Kidney capillary endothelial cell (primary cell): ENCODE measurements around the gene EXOC4.
"Not testable (repeated sequence)": the region's sequence is repeated elsewhere in the genome, so short reads cannot be mapped to it uniquely, and the experiment has no call there.

Source experiments
- DNase-seq: peaks from one replicate; pipeline ENCODE4 v3.0.0-alpha.2; 2018; ENCODE audit warnings: low spot score

The EXOC4 gene

GRCh38 chr7:133315332-133316040, 62.6 kb downstream of the EXOC4 start:
- DNase-seq = peak; percentile 11

GRCh38 chr7:133319842-133320241, 67.0 kb downstream of the EXOC4 start:
- no peak for DNase-seq

- DNase-seq = no peak
Observed at GRCh38 chr7:133320891-133321290, 68.0 kb downstream of the EXOC4 start.

- DNase-seq = not testable (repeated sequence)
Observed at GRCh38 chr7:133321366-133321765, 68.5 kb downstream of the EXOC4 start.

- not testable (repeated sequence) for DNase-seq
Observed at GRCh38 chr7:133326745-133327144, 73.9 kb downstream of the EXOC4 start.

- not testable (repeated sequence) for DNase-seq
Observed at GRCh38 chr7:133328021-133328420, 75.1 kb downstream of the EXOC4 start.

GRCh38 chr7:133330085-133330484, 77.2 kb downstream of the EXOC4 start:
- no peak for DNase-seq

GRCh38 chr7:133331861-133332260, 79.0 kb downstream of the EXOC4 start:
- DNase-seq = no peak

- DNase-seq = no peak
Observed at GRCh38 chr7:133339772-133340171, 86.9 kb downstream of the EXOC4 start.

GRCh38 chr7:133344275-133344674, 91.4 kb downstream of the EXOC4 start:
- peak; percentile 23 for DNase-seq

- DNase-seq = no peak
Observed at GRCh38 chr7:133345690-133346421, 93.0 kb downstream of the EXOC4 start.

GRCh38 chr7:133348250-133348649, 95.4 kb downstream of the EXOC4 start:
- no peak for DNase-seq

GRCh38 chr7:133349101-133349500, 96.2 kb downstream of the EXOC4 start:
- DNase-seq = no peak

- no peak for DNase-seq
Observed at GRCh38 chr7:133352430-133352829, 99.6 kb downstream of the EXOC4 start.

- DNase-seq = no peak
Observed at GRCh38 chr7:133353775-133354174, 100.9 kb downstream of the EXOC4 start.

- DNase-seq = no peak
Observed at GRCh38 chr7:133354546-133355324, 101.9 kb downstream of the EXOC4 start.

- DNase-seq = no peak
Observed at GRCh38 chr7:133355325-133355708, 102.4 kb downstream of the EXOC4 start.

- DNase-seq = no peak
Observed at GRCh38 chr7:133355822-133356221, 102.9 kb downstream of the EXOC4 start.

GRCh38 chr7:133358708-133359107, 105.8 kb downstream of the EXOC4 start:
- DNase-seq = no peak

GRCh38 chr7:133359449-133359848, 106.6 kb downstream of the EXOC4 start:
- no peak for DNase-seq

GRCh38 chr7:133360201-133360600, 107.3 kb downstream of the EXOC4 start:
- no peak for DNase-seq

- no peak for DNase-seq
Observed at GRCh38 chr7:133361806-133362205, 108.9 kb downstream of the EXOC4 start.
